ENCODE results near the gene TCF4.

TCF4 gene

GRCh38 chr18:55584201-55584600 lies 3.8 kb downstream of the TCF4 start:
- peak overlapping the region; percentile 93 for H3K4me3 Mint-ChIP-seq
- no peaks in the 10 kb centered on the region for H3K27me3 Mint-ChIP-seq (ENCODE audit: low read depth, poor library complexity)
- H3K4me1 Mint-ChIP-seq, result peaks cover 78% of the 10 kb centered on the region
- H3K9me3 Mint-ChIP-seq, result no peaks in the 10 kb centered on the region
- no peaks in the 10 kb centered on the region for H3K36me3 Mint-ChIP-seq (ENCODE audit: low read depth)
- no peak for DNase-seq
- H3K27ac Mint-ChIP-seq, result peak overlapping the region; percentile 84
- TF ChIP-seq CTCF (IDR thresholded peaks at IDR 0.05), result no peak

GRCh38 chr18:55582325-55582724 lies 5.7 kb downstream of the TCF4 start:
- peak overlapping the region; percentile 86 for H3K27ac Mint-ChIP-seq
- no peak for TF ChIP-seq CTCF (IDR thresholded peaks at IDR 0.05)
- H3K4me3 Mint-ChIP-seq, result peak overlapping the region; percentile 77
- H3K9me3 Mint-ChIP-seq, result no peaks in the 10 kb centered on the region
- peaks cover 94% of the 10 kb centered on the region for H3K4me1 Mint-ChIP-seq
- H3K36me3 Mint-ChIP-seq (ENCODE audit: low read depth), result no peaks in the 10 kb centered on the region
- peak; percentile 15 for DNase-seq
- no peaks in the 10 kb centered on the region for H3K27me3 Mint-ChIP-seq (ENCODE audit: low read depth, poor library complexity)

- Mint-ChIP-seq H3K9me3 (no peaks in the 10 kb centered on the region), H3K4me3 (peak overlapping the region; percentile 44), H3K36me3 (ENCODE audit: low read depth) (peaks cover 21% of the 10 kb centered on the region), H3K27me3 (ENCODE audit: low read depth, poor library complexity) (no peaks in the 10 kb centered on the region), H3K4me1 (peaks cover 76% of the 10 kb centered on the region), H3K27ac (peak overlapping the region; percentile 3)
- no peak for TF ChIP-seq CTCF (IDR thresholded peaks at IDR 0.05)
- no peak for DNase-seq
Measured at GRCh38 chr18:55579501-55580270, 8.3 kb downstream of the TCF4 start.

- H3K27ac Mint-ChIP-seq, result no peak overlapping the region
- no peaks in the 10 kb centered on the region for H3K27me3 Mint-ChIP-seq (ENCODE audit: low read depth, poor library complexity)
- no peaks in the 10 kb centered on the region for H3K9me3 Mint-ChIP-seq
- H3K36me3 Mint-ChIP-seq (ENCODE audit: low read depth), result peaks cover 38% of the 10 kb centered on the region
- no peak overlapping the region for H3K4me3 Mint-ChIP-seq
- no peak for TF ChIP-seq CTCF (IDR thresholded peaks at IDR 0.05)
- no peak for DNase-seq
- H3K4me1 Mint-ChIP-seq, result peaks cover 65% of the 10 kb centered on the region
Measured at GRCh38 chr18:55577812-55578539, 10.0 kb downstream of the TCF4 start.

- Mint-ChIP-seq H3K9me3 (no peaks in the 10 kb centered on the region), H3K4me3 (no peak overlapping the region)
- TF ChIP-seq CTCF (IDR thresholded peaks at IDR 0.05), result no peak
Measured at GRCh38 chr18:55576001-55576400, 12.0 kb downstream of the TCF4 start.

More at GRCh38 chr18:55576001-55576400, 12.0 kb downstream of the TCF4 start:
- Mint-ChIP-seq H3K27ac (no peak overlapping the region), H3K36me3 (ENCODE audit: low read depth) (peaks cover 53% of the 10 kb centered on the region), H3K4me1 (peaks cover 50% of the 10 kb centered on the region), H3K27me3 (ENCODE audit: low read depth, poor library complexity) (no peaks in the 10 kb centered on the region)
- DNase-seq, result no peak
